ENCODE measurements around the gene TAF9B.

GRCh38 chrX:78130396-78130795 is 9.1 kb downstream of the TAF9B start:
- no peak for TF ChIP-seq CTCF (IDR thresholded peaks at IDR 0.05)
- no peak for TF ChIP-seq POLR2A (IDR thresholded peaks at IDR 0.05; ENCODE audit: low read depth)
- TF ChIP-seq EP300 (IDR thresholded peaks at IDR 0.05) = no peak
- no peak for TF ChIP-seq POLR2AphosphoS5 (IDR thresholded peaks at IDR 0.05)
